HepG2 (cell line): ENCODE results near the gene NBEAL2.

Experiments
- ARID4A ChIP-seq: sonication (generic); formaldehyde crosslinking; IDR thresholded peaks from 2 replicates; pipeline ENCODE4 v1.5.0; 2020; ENCODE audit warnings: mild to moderate bottlenecking, missing genetic modification reagents, borderline replicate concordance
- CHD2 ChIP-seq: IDR thresholded peaks from 2 replicates; pipeline ENCODE4 v1.6.1; 2011; ENCODE audit warnings: low read depth, low read length, improper control_type of control experiment

DNA sequence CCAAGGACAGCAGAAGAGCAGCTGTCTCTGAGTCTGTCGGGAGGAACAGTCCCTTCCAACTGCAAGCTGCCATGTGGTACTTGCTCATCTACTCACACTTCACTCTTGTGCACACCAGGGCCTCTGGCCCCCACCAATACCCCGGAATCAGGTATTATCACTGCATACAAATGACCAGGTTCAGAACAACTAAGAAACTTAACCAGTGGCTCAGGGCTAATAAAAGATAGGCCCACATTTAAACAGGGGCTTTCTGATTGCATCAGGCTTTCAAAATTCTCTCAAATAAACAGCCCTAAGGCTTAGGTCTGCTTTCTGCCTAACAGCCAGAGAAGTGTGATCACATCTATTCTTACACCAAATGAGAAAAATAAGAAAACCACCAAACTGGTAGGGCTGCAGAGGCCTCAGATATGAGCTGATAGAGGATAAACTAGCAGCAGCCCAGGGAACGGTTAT, 23.6 kb upstream of the NBEAL2 start:
- TF ChIP-seq CHD2 (no peak), ARID4A (CRISPR knock-in tag) (no peak)
